Keratinocyte (primary cell): ENCODE measurements around the gene NCBP2.

Experiments used
- CTCF ChIP-seq, 3 experiments: IDR thresholded peaks in 1 of 3; conservative IDR thresholded peaks in 1 of 3; optimal IDR thresholded peaks in 1 of 3; 2 replicates in 2 of 3; 3 replicates in 1 of 3; pipeline versions ENCODE3 to v1.5.1; 2011; ENCODE audit warnings: low read length in 3 of 3, mild to moderate bottlenecking in 3 of 3, moderate library complexity in 2 of 3, control low read depth in 1 of 3, inconsistent platforms in 1 of 3; ENCODE audit not compliant: insufficient read depth in 2 of 3; ENCODE audit errors: extremely low read depth in 1 of 3
- EZH2 ChIP-seq: IDR thresholded peaks from one replicate; pipeline ENCODE4 v1.6.1; 2012; ENCODE audit warnings: inconsistent platforms, mild to moderate bottlenecking, low read length, moderate library complexity

- TF ChIP-seq CTCF (optimal IDR thresholded peaks at IDR 0.05 in 1 of 3, IDR thresholded peaks at IDR 0.05 in 1 of 3, conservative IDR thresholded peaks at IDR 0.05 in 1 of 3; ENCODE audit: extremely low read depth in 1 of 3, insufficient read depth in 2 of 3, low read length in 3 of 3), result no peak
- TF ChIP-seq EZH2, result no peak
Measured at GRCh38 chr3:196894557-196895295, 47.6 kb downstream of the NCBP2 start.
